ENCODE results near the gene CIC. TPM values are rescaled to one million over a fixed set of nuclear protein-coding genes. Genes with fewer than 3 reads are reported as not detected.

The CIC gene
- total RNA-seq, 1 donor from 2014 or later, result 96.5 TPM

GRCh38 chr19:42281146-42281826 is 12.2 kb downstream of the CIC start:
- Mint-ChIP-seq H3K9me3 (no peaks in the 10 kb centered on the region), H3K4me1 (peaks cover 56% of the 10 kb centered on the region), H3K4me3 (peak overlapping the region; percentile 75), H3K27me3 (no peaks in the 10 kb centered on the region), H3K27ac (peak overlapping the region; percentile 74), H3K36me3 (ENCODE audit: low read depth) (peaks cover 7% of the 10 kb centered on the region)
- TF ChIP-seq CTCF (IDR thresholded peaks at IDR 0.05), result no peak
- ChIA-PET POLR2A (interaction anchor here (0.6 to 5.2 kb wide), 7 partner anchors 11 to 168 kb away, joined by 3 to 68 read pairs (median 8); partner anchors contain the start of genes CIC, GSK3A, POU2F2 and ZNF526), CTCF (interaction anchor here (1.6 to 2.2 kb wide), 2 partner anchors 11 to 148 kb away, joined by 6 to 22 read pairs; partner anchors contain the start of gene CIC)
- ATAC-seq (ENCODE audit: low read depth) (no peak), DNase-seq (peak; percentile 34)
- intact Hi-C loops (cut with micrococcal nuclease), result loop anchor here (5.0 kb wide), 1 partner anchor 79 kb away; no protein-coding TSS in a partner anchor

GRCh38 chr19:42281827-42282762 is 13.0 kb downstream of the CIC start:
- ChIA-PET CTCF (interaction anchor here (0.9 to 1.6 kb wide), 3 partner anchors 12 to 149 kb away, joined by 3 to 6 read pairs (median 4); no protein-coding TSS in a partner anchor), POLR2A (interaction anchor here (0.6 to 5.2 kb wide), 10 partner anchors 12 to 168 kb away, joined by 3 to 68 read pairs (median 8); partner anchors contain the start of genes CIC, GSK3A, POU2F2 and ZNF526)
- peak overlapping the region; percentile 75 for H3K4me3 Mint-ChIP-seq
- TF ChIP-seq CTCF (IDR thresholded peaks at IDR 0.05), result no peak
- H3K36me3 Mint-ChIP-seq (ENCODE audit: low read depth), result peaks cover 11% of the 10 kb centered on the region
- DNase-seq (no peak), ATAC-seq (ENCODE audit: low read depth) (no peak)
- H3K27me3 Mint-ChIP-seq, result no peaks in the 10 kb centered on the region
- H3K9me3 Mint-ChIP-seq, result no peaks in the 10 kb centered on the region
- H3K4me1 Mint-ChIP-seq, result peaks cover 56% of the 10 kb centered on the region
- H3K27ac Mint-ChIP-seq, result no peak overlapping the region
- intact Hi-C loops (cut with micrococcal nuclease), result loop anchor here (5.0 kb wide), 1 partner anchor 80 kb away; no protein-coding TSS in a partner anchor

GRCh38 chr19:42282819-42283187 is 13.8 kb downstream of the CIC start:
- TF ChIP-seq CTCF (IDR thresholded peaks at IDR 0.05), result no peak
- intact Hi-C loops (cut with micrococcal nuclease), result loop anchor here (1.0 to 5.0 kb wide), 8 partner anchors 13 to 154 kb away; partner anchors contain the start of genes DEDD2, MEGF8, PAFAH1B3 and PRR19
- H3K4me1 Mint-ChIP-seq, result peaks cover 59% of the 10 kb centered on the region
- no peak overlapping the region for H3K27ac Mint-ChIP-seq
- ATAC-seq (ENCODE audit: low read depth) (no peak), DNase-seq (no peak)
- H3K27me3 Mint-ChIP-seq, result no peaks in the 10 kb centered on the region
- peak overlapping the region; percentile 75 for H3K4me3 Mint-ChIP-seq
- CTCF ChIA-PET, result interaction anchor here (1.0 to 1.6 kb wide), 2 partner anchors 12 to 150 kb away, joined by 4 to 6 read pairs; no protein-coding TSS in a partner anchor
- POLR2A ChIA-PET, result interaction anchor here (1.3 to 5.2 kb wide), 6 partner anchors 13 to 169 kb away, joined by 5 to 68 read pairs (median 15); partner anchors contain the start of genes CIC, GSK3A and POU2F2
- H3K36me3 Mint-ChIP-seq (ENCODE audit: low read depth), result peaks cover 17% of the 10 kb centered on the region
- no peaks in the 10 kb centered on the region for H3K9me3 Mint-ChIP-seq

GRCh38 chr19:42283188-42284065 is 14.4 kb downstream of the CIC start:
- no peak overlapping the region for H3K27ac Mint-ChIP-seq
- intact Hi-C loops (cut with micrococcal nuclease), result loop anchor here (1.0 to 5.0 kb wide), 8 partner anchors 13 to 154 kb away; partner anchors contain the start of genes DEDD2, MEGF8, PAFAH1B3 and PRR19

More at GRCh38 chr19:42283188-42284065, 14.4 kb downstream of the CIC start:
- Mint-ChIP-seq H3K4me3 (no peak overlapping the region), H3K4me1 (peaks cover 55% of the 10 kb centered on the region), H3K36me3 (ENCODE audit: low read depth) (peaks cover 21% of the 10 kb centered on the region), H3K9me3 (no peaks in the 10 kb centered on the region), H3K27me3 (no peaks in the 10 kb centered on the region)
- ChIA-PET POLR2A (interaction anchor here (1.3 to 5.2 kb wide), 7 partner anchors 13 to 154 kb away, joined by 5 to 68 read pairs (median 10); partner anchors contain the start of genes CIC, GSK3A and POU2F2), CTCF (interaction anchor here (1.0 kb wide), 1 partner anchor 13 kb away, joined by 4 read pairs; no protein-coding TSS in a partner anchor)
- peak; percentile 64 for ATAC-seq (ENCODE audit: low read depth)
- peak; percentile 91 for DNase-seq
- no peak for TF ChIP-seq CTCF (IDR thresholded peaks at IDR 0.05)

All from activated B cell treated with CpG ODN at 0.5 μM for 24 hours (primary cell).